GM12865 (cell line): ENCODE data around the gene KIAA0930.
"Not testable (repeated sequence)": the region's sequence is repeated elsewhere in the genome, so short reads cannot be mapped to it uniquely, and the experiment has no call there.

ENCODE experiments used
- DNase-seq: peaks from one replicate; pipeline ENCODE4 v3.0.0; 2010; ENCODE audit warnings: low read depth
- H3K4me3 ChIP-seq: 2 replicates; pipeline ENCODE4 v1.5.1; 2011; ENCODE audit warnings: mild to moderate bottlenecking, low read depth, low read length, control low read depth
- TF ChIP-seq, protein P1 (sequence below): IDR thresholded peaks from 2 replicates; pipeline ENCODE4 v1.5.1; 2011; ENCODE audit warnings: low read length, control low read depth, low read depth, inconsistent platforms; ENCODE audit not compliant: insufficient read depth; ENCODE audit errors: missing control alignments

Gene KIAA0930

DNA sequence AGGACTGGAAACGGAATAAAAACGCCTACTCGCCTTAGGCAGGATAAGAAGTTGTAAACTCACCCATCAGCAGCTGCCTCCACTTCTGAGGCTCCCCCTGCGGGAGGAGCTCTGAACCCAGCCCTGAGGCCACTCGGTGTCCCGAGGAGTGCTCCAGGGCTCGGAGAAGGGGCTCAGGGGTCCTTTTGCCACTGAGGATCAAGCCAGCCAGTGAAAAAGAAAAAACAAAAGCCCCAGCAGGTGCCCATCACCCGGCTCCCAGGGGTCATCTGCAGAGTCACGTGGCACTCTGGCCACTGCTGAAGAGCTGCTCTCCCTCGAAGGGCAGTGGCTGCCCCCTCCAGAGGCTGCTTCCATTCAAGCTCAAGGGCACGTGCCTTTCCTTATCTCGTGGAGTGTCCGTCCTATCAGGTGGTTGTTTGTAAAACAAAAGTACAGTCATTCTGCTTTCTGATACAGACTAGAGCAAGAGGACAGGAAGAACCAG, 48.0 kb downstream of the KIAA0930 start:
- TF ChIP-seq, protein P1, sequence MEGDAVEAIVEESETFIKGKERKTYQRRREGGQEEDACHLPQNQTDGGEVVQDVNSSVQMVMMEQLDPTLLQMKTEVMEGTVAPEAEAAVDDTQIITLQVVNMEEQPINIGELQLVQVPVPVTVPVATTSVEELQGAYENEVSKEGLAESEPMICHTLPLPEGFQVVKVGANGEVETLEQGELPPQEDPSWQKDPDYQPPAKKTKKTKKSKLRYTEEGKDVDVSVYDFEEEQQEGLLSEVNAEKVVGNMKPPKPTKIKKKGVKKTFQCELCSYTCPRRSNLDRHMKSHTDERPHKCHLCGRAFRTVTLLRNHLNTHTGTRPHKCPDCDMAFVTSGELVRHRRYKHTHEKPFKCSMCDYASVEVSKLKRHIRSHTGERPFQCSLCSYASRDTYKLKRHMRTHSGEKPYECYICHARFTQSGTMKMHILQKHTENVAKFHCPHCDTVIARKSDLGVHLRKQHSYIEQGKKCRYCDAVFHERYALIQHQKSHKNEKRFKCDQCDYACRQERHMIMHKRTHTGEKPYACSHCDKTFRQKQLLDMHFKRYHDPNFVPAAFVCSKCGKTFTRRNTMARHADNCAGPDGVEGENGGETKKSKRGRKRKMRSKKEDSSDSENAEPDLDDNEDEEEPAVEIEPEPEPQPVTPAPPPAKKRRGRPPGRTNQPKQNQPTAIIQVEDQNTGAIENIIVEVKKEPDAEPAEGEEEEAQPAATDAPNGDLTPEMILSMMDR = no peak
- no peak for DNase-seq
- H3K4me3 ChIP-seq = no peak overlapping the region

DNA sequence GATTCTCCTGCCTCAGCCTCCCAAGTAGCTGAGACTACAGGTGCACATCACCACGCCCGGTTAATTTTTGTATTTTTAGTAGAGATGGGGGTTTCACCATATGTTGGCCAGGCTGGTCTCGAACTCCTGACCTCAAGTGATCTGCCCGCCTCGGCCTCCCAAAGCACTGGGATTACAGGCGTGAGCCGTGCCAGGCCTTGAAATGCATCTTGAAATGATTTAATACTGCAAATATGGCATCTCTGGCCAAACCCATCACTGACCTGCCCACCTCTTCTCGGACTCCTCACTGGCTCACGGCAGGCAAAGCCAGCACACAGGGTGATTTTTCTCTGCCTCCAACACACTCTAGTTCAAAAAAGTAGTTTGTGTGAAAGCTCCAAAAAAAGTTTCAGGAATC, 48.9 kb downstream of the KIAA0930 start:
- not testable (repeated sequence) for H3K4me3 ChIP-seq, DNase-seq

- TF ChIP-seq, protein P1 = no peak
- DNase-seq = no peak
- H3K4me3 ChIP-seq = no peak overlapping the region
Measured at GRCh38 chr22:45190202-45190872, 50.4 kb downstream of the KIAA0930 start.

GRCh38 chr22:45188779-45189178, 51.9 kb downstream of the KIAA0930 start:
- DNase-seq = no peak
- no peak overlapping the region for H3K4me3 ChIP-seq
- TF ChIP-seq, protein P1 = no peak

DNA sequence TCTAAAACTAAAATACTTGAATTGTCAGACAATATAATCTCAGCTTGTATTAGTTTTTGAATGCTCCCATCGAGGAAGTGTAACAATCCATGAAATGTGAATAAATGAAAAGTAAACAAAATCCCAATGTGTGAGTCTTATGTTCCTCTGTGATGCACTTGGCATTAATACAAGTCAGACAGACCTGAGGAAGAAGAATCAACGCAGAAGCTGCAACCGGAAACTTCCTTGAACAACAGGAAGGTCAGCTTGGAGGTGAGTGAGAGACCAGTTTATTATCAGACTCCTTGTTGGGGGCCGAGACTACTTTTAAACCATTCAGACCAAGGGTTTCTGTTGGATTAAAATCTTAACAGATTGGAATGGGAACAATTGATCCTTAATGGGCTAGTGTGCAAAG, 52.8 kb downstream of the KIAA0930 start:
- DNase-seq = no peak
- TF ChIP-seq, protein P1 = no peak
- no peak overlapping the region for H3K4me3 ChIP-seq

- TF ChIP-seq, protein P1 = no peak
- no peak for DNase-seq
- H3K4me3 ChIP-seq = no peak overlapping the region
Measured at GRCh38 chr22:45185718-45186514, 54.8 kb downstream of the KIAA0930 start.

DNA sequence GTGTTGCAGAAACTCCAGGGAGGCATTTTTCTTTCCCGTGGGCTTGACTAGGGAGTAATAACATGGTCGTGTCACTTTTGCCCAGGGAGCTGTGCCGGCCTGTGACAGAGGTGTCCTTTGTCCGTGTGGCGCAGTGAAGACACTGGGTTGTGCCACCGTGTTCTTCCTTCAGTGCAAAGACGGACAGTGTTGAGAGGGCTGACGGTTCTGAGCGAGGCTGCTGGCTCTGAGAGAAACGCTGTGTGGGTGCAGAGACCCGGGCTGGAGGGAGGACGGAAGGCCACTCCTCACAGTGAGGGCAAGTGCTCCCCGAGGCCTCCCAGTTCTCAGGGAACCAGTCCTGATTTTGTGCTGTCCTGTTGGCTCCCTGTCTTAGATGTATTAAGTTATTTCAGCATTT, 56.7 kb downstream of the KIAA0930 start:
- H3K4me3 ChIP-seq = no peak overlapping the region
- DNase-seq = no peak
- TF ChIP-seq, protein P1 = no peak
